ENCODE results near the gene CHST11. TPM values are rescaled to one million over a fixed set of nuclear protein-coding genes. Genes with fewer than 3 reads are reported as not detected.

The CHST11 gene
- total RNA-seq, 1 experiment from 2014 or later, result 0.25 TPM

DNA sequence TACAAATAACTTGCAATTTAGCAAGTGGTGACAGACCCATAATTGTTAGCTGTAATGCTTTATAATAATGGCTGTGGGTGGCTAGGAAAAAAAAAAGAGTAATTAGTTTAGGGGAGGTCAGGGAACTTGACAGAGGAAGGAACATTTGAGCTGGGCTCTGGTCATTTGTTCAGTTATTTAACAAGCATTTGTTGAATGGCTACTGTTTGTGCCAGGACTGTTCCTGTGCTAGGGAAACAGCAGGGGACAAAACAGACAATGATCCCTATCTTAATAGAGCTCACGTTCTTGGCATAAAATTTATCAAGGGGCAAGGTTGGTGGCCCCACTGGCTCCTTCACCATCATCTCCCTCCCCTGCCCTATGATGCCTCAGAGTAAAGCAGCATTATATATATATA, 18.5 kb downstream of the CHST11 start:
- TF ChIP-seq, protein P1, sequence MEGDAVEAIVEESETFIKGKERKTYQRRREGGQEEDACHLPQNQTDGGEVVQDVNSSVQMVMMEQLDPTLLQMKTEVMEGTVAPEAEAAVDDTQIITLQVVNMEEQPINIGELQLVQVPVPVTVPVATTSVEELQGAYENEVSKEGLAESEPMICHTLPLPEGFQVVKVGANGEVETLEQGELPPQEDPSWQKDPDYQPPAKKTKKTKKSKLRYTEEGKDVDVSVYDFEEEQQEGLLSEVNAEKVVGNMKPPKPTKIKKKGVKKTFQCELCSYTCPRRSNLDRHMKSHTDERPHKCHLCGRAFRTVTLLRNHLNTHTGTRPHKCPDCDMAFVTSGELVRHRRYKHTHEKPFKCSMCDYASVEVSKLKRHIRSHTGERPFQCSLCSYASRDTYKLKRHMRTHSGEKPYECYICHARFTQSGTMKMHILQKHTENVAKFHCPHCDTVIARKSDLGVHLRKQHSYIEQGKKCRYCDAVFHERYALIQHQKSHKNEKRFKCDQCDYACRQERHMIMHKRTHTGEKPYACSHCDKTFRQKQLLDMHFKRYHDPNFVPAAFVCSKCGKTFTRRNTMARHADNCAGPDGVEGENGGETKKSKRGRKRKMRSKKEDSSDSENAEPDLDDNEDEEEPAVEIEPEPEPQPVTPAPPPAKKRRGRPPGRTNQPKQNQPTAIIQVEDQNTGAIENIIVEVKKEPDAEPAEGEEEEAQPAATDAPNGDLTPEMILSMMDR (IDR thresholded peaks at IDR 0.05; ENCODE audit: insufficient read depth in 1 of 2, low read depth in 1 of 2, low read length in 1 of 2, severe bottlenecking in 1 of 2, unreplicated experiment in 1 of 2), result no peak
- Mint-ChIP-seq H3K27me3 (ENCODE audit: insufficient read depth, unreplicated experiment) (peaks cover 17% of the 10 kb centered on the region), H3K27ac (ENCODE audit: unreplicated experiment) (no peak overlapping the region), H3K4me3 (ENCODE audit: unreplicated experiment) (no peak overlapping the region), H3K4me1 (ENCODE audit: low read depth, unreplicated experiment) (no peaks in the 10 kb centered on the region), H3K9me3 (ENCODE audit: unreplicated experiment) (no peaks in the 10 kb centered on the region), H3K36me3 (ENCODE audit: insufficient read depth, unreplicated experiment) (no peaks in the 10 kb centered on the region)
- ChIA-PET POLR2A (no interaction called here), CTCF (no interaction called here)
- Histone ChIP-seq H3K36me3 (ENCODE audit: control insufficient read depth, insufficient read depth, low read length) (no peaks in the 10 kb centered on the region), H3K4me3 (ENCODE audit: low read depth, low read length) (no peak overlapping the region), H3K4me1 (no peaks in the 10 kb centered on the region), H3K9me3 (no peaks in the 10 kb centered on the region), H3K27me3 (replicated peaks; ENCODE audit: control insufficient read depth, insufficient read depth, low read length) (no peaks in the 10 kb centered on the region; the same call in 1 of the 2 replicates)
- intact Hi-C loops (cut with micrococcal nuclease; ENCODE audit: unreplicated experiment), result no loop called here
- BruUV-seq (replicated peaks), result no TSS peak
- DNase-seq, result no peak

DNA sequence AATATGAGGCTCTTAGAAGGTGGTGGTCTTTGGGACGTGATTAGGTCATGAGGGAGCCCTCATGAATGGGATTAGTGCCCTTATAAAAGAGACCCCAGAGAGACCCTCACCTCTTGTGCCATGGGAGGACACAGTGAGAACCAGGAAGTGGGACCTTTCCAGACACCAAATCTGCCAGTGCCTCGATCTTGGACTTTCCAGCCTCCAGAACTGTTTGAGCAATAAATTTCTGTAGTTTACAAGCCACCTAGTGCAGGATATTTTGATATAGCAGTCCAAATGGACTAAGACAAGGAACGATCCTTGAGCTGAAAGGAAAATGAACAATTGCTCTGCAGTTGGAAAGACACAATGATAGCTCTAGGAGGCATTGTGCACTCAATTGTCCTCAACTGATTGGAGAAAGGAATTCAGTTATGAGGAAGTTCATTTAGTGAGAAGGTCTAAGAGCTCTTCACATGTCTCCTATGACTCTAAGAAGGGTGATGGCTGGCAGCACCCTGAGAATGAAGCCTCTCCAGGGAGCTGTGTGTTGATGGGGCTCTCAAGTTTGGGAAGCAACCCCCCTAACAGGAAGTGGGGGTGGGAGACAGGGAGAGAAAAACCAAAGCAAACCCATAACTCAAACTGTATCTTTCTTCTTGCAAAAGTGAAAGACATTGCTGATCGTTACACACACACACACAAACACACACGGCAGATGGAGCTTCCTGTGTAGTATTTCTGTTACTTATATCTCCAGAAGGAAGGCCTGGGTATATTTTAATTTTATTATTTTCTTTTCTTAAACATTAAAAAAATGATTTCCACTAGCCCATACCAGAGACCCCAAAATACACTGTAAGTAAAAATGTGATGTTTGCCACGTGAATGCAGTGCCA, 21.0 kb downstream of the CHST11 start:
- H3K4me1 Mint-ChIP-seq (ENCODE audit: low read depth, unreplicated experiment), result no peaks in the 10 kb centered on the region
- no peak for DNase-seq
- TF ChIP-seq, protein P1 (IDR thresholded peaks at IDR 0.05; ENCODE audit: insufficient read depth in 1 of 2, low read depth in 1 of 2, low read length in 1 of 2, severe bottlenecking in 1 of 2, unreplicated experiment in 1 of 2), result no peak
- H3K9me3 Mint-ChIP-seq (ENCODE audit: unreplicated experiment), result no peaks in the 10 kb centered on the region
- Histone ChIP-seq H3K9me3 (no peaks in the 10 kb centered on the region), H3K4me3 (ENCODE audit: low read depth, low read length) (no peak overlapping the region), H3K4me1 (no peaks in the 10 kb centered on the region), H3K36me3 (ENCODE audit: control insufficient read depth, insufficient read depth, low read length) (no peaks in the 10 kb centered on the region), H3K27me3 (replicated peaks; ENCODE audit: control insufficient read depth, insufficient read depth, low read length) (no peaks in the 10 kb centered on the region; the same call in 1 of the 2 replicates)
- no peak overlapping the region for H3K27ac Mint-ChIP-seq (ENCODE audit: unreplicated experiment)
- ChIA-PET CTCF (interaction anchor here (0.6 kb wide), 1 partner anchor 64 kb away, joined by 3 read pairs; no protein-coding TSS in a partner anchor), POLR2A (no interaction called here)
- intact Hi-C loops (cut with micrococcal nuclease; ENCODE audit: unreplicated experiment), result no loop called here
- H3K4me3 Mint-ChIP-seq (ENCODE audit: unreplicated experiment), result no peak overlapping the region
- peaks cover 7% of the 10 kb centered on the region for H3K27me3 Mint-ChIP-seq (ENCODE audit: insufficient read depth, unreplicated experiment)
- no TSS peak for BruUV-seq (replicated peaks)
- H3K36me3 Mint-ChIP-seq (ENCODE audit: insufficient read depth, unreplicated experiment), result no peaks in the 10 kb centered on the region

DNA sequence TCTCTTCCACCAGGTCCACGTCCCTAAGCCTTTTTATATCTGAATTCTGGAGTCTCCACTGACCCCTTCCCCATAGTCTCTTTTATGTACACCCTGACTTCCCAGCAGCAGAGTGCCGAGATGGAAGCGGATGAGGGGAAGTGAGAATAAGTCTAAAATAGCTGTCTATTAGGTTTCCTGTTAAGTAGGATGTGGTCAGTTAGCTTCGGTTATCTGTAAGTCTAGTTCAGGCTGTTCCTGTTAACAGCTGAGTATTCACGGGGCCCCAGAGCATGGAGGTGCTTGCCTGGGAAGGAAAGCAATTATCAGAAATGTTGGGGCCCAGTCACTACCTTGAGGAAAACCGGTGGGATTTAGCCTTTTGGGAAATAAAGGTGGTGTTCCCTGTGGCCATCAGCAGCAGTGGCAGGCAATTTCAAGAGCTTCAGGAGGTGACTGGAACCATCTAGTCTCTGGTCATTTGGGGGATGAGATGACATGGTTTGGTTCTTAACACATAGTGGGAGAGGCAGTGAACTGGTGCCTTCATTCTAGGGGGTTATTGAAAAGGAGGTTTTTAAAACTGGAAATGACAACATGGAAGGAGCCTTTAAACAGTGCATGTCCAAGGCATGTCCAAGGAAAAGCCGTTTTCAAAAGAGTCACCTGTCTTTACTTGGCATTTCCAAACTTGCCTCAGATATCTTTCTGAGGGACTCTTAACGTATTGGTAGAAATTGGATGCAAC, 21.8 kb downstream of the CHST11 start:
- no TSS peak for BruUV-seq (replicated peaks)
- no peaks in the 10 kb centered on the region for H3K4me1 Mint-ChIP-seq (ENCODE audit: low read depth, unreplicated experiment)
- CTCF ChIA-PET, result interaction anchor here (0.6 kb wide), 1 partner anchor 63 kb away, joined by 3 read pairs; no protein-coding TSS in a partner anchor
- H3K36me3 Mint-ChIP-seq (ENCODE audit: insufficient read depth, unreplicated experiment), result no peaks in the 10 kb centered on the region
- Histone ChIP-seq H3K27me3 (replicated peaks; ENCODE audit: control insufficient read depth, insufficient read depth, low read length) (no peaks in the 10 kb centered on the region; the same call in 1 of the 2 replicates), H3K4me1 (no peaks in the 10 kb centered on the region), H3K36me3 (ENCODE audit: control insufficient read depth, insufficient read depth, low read length) (no peaks in the 10 kb centered on the region), H3K4me3 (ENCODE audit: low read depth, low read length) (no peak overlapping the region), H3K9me3 (no peaks in the 10 kb centered on the region)
- no peak overlapping the region for H3K4me3 Mint-ChIP-seq (ENCODE audit: unreplicated experiment)
- TF ChIP-seq, protein P1 (IDR thresholded peaks at IDR 0.05; ENCODE audit: insufficient read depth in 1 of 2, low read depth in 1 of 2, low read length in 1 of 2, severe bottlenecking in 1 of 2, unreplicated experiment in 1 of 2), result no peak
- no peak overlapping the region for H3K27ac Mint-ChIP-seq (ENCODE audit: unreplicated experiment)
- POLR2A ChIA-PET, result no interaction called here
- H3K27me3 Mint-ChIP-seq (ENCODE audit: insufficient read depth, unreplicated experiment), result peaks cover 6% of the 10 kb centered on the region
- no peaks in the 10 kb centered on the region for H3K9me3 Mint-ChIP-seq (ENCODE audit: unreplicated experiment)
- DNase-seq, result no peak
- intact Hi-C loops (cut with micrococcal nuclease; ENCODE audit: unreplicated experiment), result no loop called here

Data from Caco-2 (cell line).